Activated CD4-positive, CD25-positive, alpha-beta regulatory T cell treated with anti-CD3 and anti-CD28 coated beads, Interleukin-2, amount 50 U/mL, for 24 hours (primary cell): ENCODE measurements around the gene KRTAP10-10.
"Not testable (repeated sequence)": the region's sequence is repeated elsewhere in the genome, so short reads cannot be mapped to it uniquely, and the experiment has no call there.

Experiments
- ATAC-seq, 2 donors: fragments of 150-1000 bp; cut with Tn5 transposase; one replicate each; pipeline ENCODE4 v1.10.0; 2021; ENCODE audit warnings: mild to moderate bottlenecking in 1 of 2, moderate library complexity in 1 of 2

The KRTAP10-10 gene

DNA sequence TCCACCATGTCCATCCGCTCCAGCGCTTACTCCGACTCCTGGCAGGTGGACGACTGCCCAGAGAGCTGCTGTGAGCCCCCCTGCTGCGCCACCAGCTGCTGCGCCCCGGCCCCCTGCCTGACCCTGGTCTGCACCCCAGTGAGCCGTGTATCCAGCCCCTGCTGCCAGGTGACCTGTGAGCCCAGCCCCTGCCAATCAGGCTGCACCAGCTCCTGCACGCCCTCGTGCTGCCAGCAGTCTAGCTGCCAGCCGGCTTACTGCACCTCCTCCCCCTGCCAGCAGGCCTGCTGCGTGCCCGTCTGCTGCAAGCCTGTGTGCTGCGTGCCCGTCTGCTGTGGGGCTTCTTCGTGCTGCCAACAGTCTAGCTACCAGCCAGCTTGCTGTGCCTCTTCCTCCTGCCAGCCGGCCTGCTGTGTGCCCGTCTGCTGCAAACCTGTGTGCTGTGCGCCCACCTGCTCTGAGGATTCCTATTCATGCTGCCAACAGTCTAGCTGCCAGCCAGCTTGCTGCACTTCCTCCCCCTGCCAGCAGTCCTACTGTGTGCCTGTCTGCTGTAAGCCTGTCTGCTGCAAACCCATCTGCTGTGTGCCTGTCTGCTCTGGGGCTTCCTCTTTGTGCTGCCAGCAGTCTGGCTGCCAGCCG is 9.9 kb upstream of the KRTAP10-10 start:
- ATAC-seq = not testable (repeated sequence)

DNA sequence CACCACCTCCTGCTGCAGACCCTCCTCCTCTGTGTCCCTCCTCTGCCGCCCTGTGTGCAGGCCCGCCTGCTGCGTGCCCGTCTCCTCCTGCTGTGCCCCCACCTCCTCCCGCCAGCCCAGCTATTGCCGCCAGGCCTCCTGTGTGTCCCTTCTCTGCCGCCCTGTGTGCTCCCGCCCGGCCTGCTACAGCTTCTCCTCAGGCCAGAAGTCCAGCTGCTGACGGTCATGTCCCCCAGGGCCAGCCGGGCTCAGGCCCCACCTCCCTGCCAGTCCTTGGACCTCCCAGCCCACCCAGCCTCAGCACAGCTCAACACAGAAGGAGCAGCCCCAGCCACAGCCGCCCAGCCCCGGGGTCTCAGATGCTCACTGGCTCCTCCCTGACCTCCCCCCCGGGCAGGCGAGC is 9.3 kb upstream of the KRTAP10-10 start:
- not testable (repeated sequence) for ATAC-seq

DNA sequence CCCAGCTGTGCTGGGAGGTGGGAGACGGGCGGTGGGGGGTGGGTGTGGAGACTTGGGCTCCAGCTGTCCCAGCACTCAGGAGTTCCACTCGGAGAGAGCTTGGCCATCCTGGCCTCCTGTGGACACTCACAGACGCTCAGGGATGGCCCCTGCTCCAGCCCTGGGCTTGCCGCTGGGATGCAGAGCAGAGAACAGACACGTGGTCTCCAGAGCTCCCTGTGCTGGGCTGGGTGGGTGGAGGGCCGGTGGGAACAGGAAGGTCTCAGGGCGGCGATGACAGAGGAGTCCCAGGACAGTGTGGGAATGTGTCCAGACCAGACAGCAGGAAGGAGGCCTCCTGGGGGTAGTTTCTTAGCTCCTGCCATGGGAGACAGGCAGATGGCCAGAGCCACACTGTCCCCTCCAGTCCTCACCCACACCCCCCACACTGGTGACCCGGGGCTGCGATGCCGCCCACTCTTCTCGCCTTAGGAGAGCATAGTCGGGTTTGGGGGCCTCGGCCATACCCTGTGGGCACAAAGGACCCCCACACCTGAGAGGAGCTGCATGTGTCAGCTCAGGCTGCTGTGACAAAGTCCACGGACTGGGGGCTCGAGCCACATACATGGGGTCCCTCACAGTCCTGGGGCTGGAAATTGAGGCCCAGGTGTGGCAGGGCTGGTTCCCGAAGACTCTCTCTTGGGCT is 8.3 kb upstream of the KRTAP10-10 start:
- ATAC-seq = no peak

DNA sequence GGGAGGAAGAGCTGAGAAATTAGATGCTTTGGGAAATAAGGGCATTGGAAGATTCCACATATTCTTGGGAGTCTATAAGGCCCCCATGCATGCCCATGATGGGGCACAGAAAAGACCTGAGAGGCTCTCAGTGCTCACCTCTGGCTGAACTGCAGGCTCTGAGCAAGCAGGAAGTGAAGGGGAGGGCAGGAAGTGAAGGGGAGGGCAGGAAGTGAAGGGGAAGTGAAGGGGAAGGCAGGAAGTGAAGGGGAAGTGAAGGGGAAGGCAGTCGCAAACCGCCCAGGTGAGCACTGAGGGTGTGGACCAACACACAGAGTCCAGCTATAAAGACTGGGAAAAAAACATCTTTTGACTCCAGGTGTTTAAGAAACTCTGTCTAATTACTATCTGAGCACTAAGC is 6.7 kb upstream of the KRTAP10-10 start:
- ATAC-seq = no peak

DNA sequence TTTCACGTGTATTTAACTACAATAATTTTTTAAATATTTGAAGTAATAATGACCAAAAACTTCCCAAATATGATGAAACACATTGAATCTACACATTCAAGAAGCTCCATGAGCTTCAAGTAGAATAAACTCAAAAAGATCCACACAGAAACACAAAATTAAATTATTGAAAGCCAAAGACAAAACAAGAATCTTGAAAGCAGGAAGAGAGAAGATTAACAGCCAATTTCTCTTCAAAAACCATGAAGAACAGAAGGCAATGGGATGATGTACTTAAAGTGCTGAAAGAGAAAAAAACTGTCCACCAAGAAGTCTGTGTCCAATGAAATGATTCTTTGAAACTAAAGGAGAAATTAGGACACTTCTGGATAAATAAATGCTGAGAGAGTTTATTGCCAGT is 5.1 kb upstream of the KRTAP10-10 start:
- no peak for ATAC-seq

DNA sequence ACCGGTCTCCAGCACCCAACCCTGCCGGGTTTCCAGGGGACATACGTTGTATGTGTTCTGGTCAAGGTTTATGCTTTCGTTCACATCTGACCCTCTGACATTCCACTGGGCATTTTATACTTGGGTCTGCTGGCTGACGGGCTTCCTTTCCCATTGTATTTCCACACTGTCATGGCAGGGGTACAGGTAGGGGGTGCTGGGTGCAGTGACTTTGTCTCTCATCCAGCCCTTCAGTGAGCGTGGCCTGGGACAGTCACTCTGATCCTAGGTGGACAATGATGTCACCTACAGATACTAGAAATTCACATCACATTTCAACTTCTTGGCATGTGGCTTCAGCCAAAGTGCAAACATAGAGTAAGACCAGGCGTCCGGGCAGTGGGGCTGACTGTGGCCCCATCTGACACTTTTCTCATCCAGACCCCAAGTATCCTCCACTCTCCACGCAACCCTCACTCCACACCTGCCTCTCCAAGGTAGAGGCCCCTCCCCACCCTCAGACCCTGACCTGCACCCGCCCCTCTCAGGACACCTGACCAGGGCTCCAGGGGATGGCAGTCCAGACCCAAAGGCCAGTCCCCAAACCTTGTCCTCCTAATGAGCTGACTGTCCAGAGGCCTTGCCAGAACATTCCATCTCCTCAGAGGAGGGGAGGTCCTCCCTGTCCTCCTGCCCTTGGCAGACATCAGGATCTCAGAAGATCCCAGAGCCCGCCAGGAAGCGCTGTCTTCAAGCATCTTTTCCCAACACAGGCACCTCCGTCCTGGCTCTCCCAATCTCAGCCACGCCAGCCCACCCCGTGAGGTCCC is 743 bp upstream of the KRTAP10-10 start:
- no peak for ATAC-seq

DNA sequence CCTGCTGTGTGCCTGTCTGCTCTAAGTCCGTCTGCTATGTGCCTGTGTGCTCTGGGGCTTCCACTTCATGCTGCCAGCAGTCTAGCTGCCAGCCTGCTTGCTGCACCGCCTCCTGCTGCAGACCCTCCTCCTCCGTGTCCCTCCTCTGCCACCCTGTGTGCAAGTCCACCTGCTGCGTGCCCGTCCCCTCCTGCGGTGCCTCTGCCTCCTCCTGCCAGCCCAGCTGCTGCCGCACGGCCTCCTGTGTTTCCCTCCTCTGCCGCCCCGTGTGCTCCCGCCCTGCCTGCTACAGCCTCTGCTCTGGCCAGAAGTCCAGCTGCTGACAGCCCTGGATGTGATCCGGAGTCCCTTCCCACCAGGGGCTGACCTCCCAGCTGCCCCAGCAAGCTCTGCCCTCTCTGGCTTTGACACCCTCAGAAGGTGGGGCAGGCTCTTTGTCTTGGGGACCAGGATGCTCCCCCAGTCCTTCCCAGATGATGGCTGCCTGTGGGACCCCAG is 744 bp downstream of the KRTAP10-10 start:
- ATAC-seq = not testable (repeated sequence)

DNA sequence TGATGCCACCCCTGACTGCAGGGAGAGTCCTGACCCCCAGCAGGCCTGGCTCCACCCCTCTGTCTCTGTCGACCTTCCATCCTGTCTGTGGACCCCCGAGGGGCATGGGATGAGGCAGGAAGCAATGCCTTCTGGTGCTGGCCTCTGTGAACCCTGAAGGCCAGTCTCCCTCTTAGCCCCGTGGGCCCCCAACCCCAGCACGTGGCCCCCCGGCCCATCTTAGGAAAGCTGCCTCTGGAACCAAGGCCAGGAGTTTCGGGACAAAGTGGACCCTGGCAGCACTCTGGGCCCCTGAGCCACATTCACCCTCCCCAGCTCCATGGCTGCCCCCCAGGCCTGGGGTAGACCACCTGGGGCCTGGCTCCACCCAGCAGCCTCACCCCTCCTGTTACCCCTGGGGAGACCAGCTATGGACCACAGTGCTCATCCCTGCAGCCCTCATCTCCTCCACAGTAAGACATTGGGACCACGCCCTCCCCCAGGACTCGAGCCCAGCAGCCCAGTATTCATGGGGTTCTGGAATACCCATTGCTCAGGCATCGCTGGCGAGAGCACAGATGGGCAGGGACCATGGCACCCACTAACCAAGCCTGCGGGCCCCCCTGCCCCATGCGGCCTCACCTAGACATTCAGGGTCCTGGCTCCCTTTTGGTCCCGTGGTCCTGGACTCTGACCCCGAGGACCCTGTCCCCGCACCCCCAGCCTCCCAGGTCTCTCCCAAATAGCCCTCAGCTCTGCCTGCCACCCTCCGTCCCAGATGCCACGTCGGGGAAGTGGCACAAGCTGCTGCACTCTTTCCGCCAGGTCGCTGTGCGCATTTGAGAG is 1.6 kb downstream of the KRTAP10-10 start:
- not testable (repeated sequence) for ATAC-seq

DNA sequence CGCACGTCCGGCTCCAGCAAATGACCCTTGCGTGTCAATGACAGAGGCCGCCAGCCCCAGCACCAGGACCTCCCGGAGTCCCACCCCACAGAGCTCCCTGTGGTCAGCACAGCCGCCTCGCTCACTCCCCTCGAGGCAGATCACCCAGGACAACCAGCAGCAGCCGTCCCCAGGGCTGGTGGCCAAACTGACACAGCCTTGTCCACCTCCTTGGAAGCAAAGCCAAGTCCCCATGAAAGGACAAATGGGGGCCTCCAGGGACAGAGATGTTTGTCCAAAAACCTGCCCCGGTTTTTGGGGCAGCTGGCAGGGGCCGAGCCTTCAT is 2.1 kb downstream of the KRTAP10-10 start:
- ATAC-seq = no peak

DNA sequence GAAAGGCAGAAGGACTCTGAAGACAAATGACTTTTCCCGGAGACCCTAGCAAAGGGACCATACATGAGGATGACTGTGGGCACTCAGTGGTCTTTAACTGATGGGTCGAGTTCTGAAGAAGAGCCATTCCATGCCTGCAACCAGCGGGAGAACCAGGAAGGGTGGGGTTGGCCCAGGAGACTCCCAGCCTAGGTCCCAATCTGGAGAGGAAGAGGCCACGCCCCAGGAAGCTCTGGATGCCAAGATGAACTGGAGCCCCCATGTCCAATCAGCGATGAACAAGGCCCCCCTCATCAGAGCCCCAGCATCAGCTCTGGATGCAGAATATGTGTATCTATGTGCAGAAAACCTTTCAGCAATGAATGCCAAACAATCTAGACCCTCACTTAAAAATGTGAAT is 3.6 kb downstream of the KRTAP10-10 start:
- ATAC-seq = no peak

DNA sequence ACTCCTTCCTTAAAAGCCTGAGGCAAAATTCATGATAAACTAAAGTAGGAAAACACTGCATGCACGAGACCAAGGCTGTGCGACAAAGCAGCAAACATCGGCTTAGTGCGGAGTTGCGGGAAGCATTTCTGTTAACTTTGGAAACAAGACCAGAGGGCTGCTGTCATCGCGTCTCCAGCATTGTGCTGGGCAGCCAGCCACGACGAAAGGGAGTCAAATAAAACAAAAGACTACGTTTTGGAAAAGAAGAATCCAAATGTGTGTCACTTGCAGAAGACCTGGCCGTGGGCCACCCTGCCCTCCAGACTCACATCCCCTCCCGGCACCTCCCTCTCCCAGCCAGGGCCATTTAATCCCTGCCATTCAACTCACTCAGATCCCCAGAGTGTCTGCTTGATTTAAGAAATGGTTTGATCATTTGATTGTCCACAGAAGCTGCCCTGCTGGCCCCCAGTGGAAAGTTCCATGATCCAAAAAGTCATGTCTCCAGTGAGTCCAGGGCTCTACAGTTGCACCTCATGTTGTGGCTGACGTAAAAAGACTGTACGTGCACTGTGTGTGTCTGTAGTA is 6.7 kb downstream of the KRTAP10-10 start:
- no peak for ATAC-seq

DNA sequence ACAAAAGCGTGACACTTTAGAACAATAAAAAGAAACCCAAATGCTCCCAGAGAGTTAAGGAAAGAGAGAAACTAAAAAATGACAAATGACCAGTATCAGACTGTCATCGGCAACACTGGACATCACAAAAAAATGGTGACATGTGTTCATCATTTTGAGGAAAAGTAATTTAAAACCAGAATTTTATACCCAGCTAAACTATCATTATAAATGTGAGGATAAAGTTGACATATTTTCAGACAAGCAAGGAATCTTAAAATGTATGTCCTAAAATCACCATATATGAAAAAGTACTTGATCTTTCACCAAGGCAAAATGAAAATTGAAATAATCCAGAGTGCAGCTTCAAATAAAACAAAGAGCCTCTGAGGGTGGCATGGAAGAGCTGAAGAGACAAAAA is 7.7 kb downstream of the KRTAP10-10 start:
- ATAC-seq = no peak

DNA sequence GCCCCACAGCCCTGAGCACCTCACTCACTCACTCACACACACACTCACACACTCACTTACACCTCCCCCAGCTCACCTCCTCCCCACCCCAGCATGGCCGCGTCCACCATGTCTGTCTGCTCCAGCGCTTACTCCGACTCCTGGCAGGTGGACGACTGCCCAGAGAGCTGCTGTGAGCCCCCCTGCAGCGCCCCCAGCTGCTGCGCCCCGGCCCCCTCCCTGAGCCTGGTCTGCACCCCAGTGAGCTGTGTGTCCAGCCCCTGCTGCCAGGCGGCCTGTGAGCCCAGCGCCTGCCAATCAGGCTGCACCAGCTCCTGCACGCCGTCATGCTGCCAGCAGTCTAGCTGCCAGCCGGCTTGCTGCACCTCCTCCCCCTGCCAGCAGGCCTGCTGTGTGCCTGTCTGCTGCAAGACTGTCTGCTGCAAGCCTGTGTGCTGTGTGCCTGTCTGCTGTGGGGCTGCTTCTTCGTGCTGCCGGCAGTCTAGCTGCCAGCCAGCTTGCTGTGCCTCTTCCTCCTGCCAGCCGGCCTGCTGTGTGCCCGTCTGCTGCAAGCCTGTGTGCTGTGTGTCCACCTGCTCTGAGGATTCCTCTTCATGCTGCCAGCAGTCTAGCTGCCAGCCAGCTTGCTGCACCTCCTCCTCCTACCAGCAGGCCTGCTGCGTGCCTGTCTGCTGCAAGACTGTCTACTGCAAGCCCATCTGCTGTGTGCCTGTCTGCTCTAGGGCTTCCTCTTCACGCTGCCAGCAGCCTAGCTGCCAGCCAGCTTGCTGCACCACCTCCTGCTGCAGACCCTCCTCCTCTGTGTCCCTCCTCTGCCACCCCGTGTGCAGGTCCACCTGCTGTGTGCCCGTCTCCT is 9.4 kb downstream of the KRTAP10-10 start, which contains the start of gene KRTAP10-11:
KRTAP10-11 (plus strand) TSS at position 49 of the 856 bp plus-strand sequence; CDS start at position 94, 45 bp downstream.
- ATAC-seq = not testable (repeated sequence)

DNA sequence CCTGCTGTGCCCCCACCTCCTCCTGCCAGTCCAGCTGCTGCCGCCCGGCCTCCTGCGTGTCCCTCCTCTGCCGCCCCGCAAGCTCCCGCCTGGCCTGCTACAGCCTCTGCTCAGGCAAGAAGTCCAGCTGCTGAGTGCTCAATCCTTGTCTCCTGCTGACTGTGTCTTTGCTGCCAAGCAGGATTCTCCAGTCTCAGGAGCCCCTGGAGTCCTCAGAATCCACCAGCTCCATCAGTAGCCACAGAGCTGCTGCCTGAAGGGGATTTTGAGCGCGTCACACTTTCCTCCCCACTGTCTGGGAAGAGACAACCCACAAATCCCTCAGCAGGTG is 10.0 kb downstream of the KRTAP10-10 start:
- ATAC-seq = no peak

DNA sequence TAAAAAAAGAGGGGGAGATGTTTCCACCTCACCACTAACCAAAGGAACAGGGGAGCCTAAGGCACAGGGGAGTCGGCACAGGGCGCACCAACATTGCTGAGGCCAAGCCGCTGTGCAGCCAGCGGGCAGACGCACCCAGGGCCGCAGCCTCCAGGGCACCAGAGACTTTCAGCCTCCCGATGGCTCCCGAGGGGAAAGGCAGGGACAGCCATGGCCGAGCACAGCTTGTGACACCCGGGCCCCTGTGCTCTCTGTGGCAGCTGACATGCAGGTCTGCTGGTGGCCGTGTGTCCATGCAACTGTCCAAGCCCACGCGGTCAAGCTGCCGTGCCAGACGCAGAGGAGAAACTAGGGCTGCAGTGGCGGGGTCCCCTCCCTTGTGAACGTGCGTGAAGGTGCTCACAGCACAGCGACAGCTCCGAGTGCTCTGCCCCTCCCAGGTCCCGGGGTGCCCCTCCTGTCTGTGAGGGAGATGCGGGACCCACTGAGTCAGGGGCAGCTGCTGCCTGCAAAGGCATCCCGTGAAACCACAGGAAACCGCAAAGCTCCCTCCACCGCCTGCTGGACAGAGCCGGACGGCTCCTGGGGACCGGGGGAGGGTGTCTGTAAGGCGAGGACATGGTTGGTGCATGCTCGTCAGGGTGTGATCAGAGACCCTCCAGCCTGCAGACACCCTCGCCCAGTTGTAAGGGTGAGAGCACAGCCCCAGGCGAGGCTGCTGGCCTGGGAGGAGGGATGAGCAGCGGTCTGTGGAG is 11.6 kb downstream of the KRTAP10-10 start:
- ATAC-seq = no peak

DNA sequence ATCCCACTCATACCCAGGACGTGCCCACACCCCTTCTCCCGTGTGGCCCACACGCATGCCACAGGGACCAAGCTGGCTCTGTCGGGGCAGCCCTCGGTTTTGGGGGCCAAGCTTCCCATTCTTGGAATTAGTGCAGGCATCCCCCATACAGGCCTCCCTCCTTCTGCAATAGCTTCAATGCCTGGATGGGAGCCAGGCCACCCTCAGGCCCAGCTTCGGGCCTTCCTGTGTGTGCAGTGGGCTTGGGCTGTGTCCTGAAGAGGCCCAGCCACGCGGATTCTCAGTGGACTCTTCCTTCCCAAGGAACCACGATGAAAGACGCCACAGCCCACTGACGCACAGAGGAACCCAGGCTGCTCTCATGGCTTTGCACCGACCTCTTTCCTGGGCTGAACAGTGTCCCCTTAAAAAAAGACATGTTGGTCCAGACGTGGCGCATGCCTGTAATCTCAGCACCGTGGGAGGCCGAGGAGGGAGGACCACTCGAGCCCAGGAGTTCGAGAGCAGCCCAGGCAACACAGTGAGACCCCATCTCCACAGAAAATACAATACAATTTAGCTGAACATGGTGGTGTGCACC is 12.5 kb downstream of the KRTAP10-10 start:
- ATAC-seq = no peak

DNA sequence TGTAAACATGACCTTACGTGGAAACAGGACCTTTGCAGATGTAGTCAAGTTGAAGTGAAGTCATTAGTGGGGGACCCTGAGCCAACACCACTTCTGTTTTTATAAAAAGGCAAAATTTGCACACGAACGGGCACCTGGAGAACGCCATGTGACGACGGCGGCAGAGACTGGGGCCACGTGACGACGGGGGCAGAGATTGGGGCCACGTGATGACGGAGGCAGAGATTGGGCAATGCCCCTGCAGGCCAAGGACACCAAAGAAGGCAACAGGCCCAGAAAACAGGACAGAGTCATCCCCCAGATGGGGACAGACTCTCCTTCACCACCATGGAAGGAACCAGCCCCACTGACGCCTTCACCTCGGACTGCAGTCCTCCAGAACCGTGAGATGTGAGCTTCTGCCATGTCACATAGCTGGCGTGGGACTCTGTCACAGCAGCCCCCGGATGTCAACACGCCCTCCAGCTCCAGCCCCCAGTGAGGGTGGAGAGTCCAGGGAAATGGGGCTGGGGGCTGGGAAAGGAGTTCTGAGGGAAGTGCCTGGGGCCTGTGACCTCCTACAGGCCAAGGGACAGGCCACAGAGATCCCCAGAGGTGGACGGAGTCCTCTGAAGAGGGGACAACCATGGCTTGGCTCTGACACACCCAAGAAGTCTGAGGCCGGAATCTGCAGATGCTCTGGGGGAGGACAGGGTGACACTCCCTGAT is 13.3 kb downstream of the KRTAP10-10 start:
- ATAC-seq = no peak

DNA sequence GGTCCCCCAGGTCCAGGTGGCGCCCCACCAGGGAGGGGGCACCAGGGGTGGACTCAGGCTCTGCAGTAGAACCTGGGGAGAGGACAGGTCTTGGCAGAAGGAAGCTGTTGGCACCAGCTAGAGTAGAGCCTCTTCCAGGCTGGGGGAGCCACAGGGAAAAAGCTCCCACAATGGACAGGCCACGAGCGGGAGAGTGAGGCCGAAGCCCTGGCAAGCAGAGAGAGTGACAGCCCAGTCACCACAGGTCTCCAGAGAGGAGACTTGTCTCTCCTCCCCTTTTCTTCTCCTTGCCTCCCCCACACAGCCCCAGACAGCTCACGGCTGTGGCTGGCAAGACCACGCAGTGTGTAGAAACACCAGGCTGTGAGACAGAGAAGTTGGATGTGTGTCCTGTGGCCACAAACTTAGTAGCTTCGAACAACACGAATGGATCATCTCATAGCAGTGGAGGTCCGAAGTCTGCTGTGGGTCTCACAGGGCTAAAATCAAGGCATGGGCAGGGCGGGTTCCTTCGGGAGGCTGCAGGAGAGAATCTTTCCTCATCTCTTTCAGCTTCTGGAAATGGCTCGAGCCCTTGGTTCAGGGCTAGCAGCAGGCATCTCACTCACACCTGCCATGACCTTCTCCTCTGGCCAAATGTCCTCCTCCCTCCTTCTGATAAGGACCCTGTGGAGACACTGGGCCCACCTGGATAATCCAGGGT is 14.0 kb downstream of the KRTAP10-10 start:
- ATAC-seq = no peak

DNA sequence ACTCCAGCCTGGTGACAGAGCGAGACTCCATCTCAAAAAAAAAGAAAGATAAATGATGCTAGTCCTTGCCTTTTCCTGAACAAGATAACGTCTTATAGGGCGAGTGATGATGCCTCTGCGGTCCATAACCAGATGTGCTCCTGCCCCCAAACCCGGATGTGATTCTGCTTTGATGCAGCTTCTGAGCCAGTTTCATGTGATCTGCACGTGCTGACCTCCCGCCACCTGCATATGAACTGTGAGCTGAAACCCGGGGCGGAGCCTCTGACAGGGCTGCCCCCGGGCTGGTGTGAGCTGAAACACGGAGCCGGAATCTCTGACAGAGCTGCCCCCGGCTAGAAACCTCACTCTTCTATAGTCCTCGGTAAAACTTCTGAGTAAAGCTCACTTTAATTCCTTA is 16.0 kb downstream of the KRTAP10-10 start:
- ATAC-seq = no peak
